ENCODE data around the gene C2CD4D. TPM values are rescaled to one million over a fixed set of nuclear protein-coding genes. Genes with fewer than 3 reads are reported as not detected.

The C2CD4D gene
- total and polyA plus RNA-seq, 2 of the 13 experiments (the other 11 are each of a cell fraction or from before 2014, with no cell fraction given): not detected

GRCh38 chr1:151790940-151791651 is 48.5 kb downstream of the C2CD4D start (continued):
- TF ChIP-seq PRDM10 (CRISPR knock-in tag; IDR thresholded peaks at IDR 0.05; ENCODE audit: low read depth) (0 out of 2 replicates have a peak, but pooled peaks have one; percentile 1), ZFX (CRISPR knock-in tag; IDR thresholded peaks at IDR 0.05; ENCODE audit: low read depth) (no peak), ZNF556 (CRISPR knock-in tag; IDR thresholded peaks at IDR 0.05; ENCODE audit: borderline replicate concordance) (no peak), THAP11 (CRISPR knock-in tag; IDR thresholded peaks at IDR 0.05) (no peak), NFE2L1 (CRISPR knock-in tag; IDR thresholded peaks at IDR 0.05; ENCODE audit: borderline replicate concordance) (no peak), ZNF883 (CRISPR knock-in tag; IDR thresholded peaks at IDR 0.05; ENCODE audit: not compliant biosample characterization) (peak; percentile 12), PRPF4 (IDR thresholded peaks at IDR 0.05; ENCODE audit: low read depth, low read length, poor library complexity, severe bottlenecking) (no peak), ZNF660 (CRISPR knock-in tag; IDR thresholded peaks at IDR 0.05; ENCODE audit: borderline replicate concordance, low read depth) (no peak), FOXO4 (CRISPR knock-in tag; conservative IDR thresholded peaks at IDR 0.05) (0 out of 2 replicates have a peak, but pooled peaks have one; percentile 62), FOXC1 (CRISPR knock-in tag; IDR thresholded peaks at IDR 0.05; ENCODE audit: borderline replicate concordance) (no peak), MIER3 (CRISPR knock-in tag; IDR thresholded peaks at IDR 0.05; ENCODE audit: borderline replicate concordance) (no peak), MYPOP (CRISPR knock-in tag; IDR thresholded peaks at IDR 0.05) (no peak), ZSCAN29 (CRISPR knock-in tag; conservative IDR thresholded peaks at IDR 0.05) (no peak), IKZF5 (CRISPR knock-in tag; IDR thresholded peaks at IDR 0.05) (no peak), HNRNPK (IDR thresholded peaks at IDR 0.05; ENCODE audit: low read depth, low read length, poor library complexity, severe bottlenecking) (no peak), KLF15 (CRISPR knock-in tag; IDR thresholded peaks at IDR 0.05; ENCODE audit: borderline replicate concordance) (no peak), RFX3 (CRISPR knock-in tag; IDR thresholded peaks at IDR 0.05) (no peak), ZNF317 (CRISPR knock-in tag; IDR thresholded peaks at IDR 0.05) (no peak), LCORL (IDR thresholded peaks at IDR 0.05) (no peak), LCORL (CRISPR knock-in tag; IDR thresholded peaks at IDR 0.05) (no peak)

Measured in HepG2 (cell line).